RWPE1 (cell line): Measurements from ENCODE around the gene GBF1.

Experiments used
- CTCF ChIA-PET: fragments of 350-600 bp; sonication (Branson Sonifier 250); formaldehyde crosslinking; extraction: SDS; loops from one replicate; lab custom pipeline; 2021; lab: Yijun Ruan, JAX
- POLR2A ChIA-PET: fragments of 400-600 bp; formaldehyde crosslinking; extraction: SDS; loops from one replicate; lab custom pipeline; 2020; ENCODE audit warnings: antibody characterized with exemption; ENCODE audit not compliant: low non-redundant PET; lab: Yijun Ruan, JAX
- DNase-seq: peaks from one replicate; pipeline ENCODE4 v3.0.0; 2012; ENCODE audit warnings: low spot score
- H3K27ac ChIP-seq: fragments of 450-650 bp; 2 replicates; pipeline ENCODE4 v1.5.1; 2017
- TF ChIP-seq, protein P1 (sequence below): fragments of 450-650 bp; conservative IDR thresholded peaks from 2 replicates; pipeline ENCODE4 v1.5.1; 2017; ENCODE audit warnings: low read depth, mild to moderate bottlenecking

The GBF1 gene

DNA sequence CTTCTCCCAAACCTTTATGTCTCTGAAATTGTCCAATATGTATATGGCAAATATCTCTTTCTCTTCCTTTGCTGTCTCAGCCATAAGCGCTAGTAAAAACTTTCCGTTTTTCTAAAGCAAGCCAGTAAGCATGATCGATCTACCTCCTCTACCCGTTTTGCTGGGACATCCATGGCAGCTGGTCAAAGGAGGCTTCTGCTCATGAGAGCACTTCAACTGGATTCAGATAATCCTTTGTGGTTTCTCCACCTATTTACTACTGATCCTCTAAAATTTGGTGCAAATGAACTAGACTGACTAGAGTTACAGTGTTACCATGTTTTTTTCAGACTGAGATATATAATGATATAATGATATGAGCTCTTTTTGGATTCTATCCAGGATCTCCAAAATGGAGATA lies 42.7 kb downstream of the GBF1 start:
- ChIA-PET CTCF (no interaction called here), POLR2A (no interaction called here)
- TF ChIP-seq, protein P1, sequence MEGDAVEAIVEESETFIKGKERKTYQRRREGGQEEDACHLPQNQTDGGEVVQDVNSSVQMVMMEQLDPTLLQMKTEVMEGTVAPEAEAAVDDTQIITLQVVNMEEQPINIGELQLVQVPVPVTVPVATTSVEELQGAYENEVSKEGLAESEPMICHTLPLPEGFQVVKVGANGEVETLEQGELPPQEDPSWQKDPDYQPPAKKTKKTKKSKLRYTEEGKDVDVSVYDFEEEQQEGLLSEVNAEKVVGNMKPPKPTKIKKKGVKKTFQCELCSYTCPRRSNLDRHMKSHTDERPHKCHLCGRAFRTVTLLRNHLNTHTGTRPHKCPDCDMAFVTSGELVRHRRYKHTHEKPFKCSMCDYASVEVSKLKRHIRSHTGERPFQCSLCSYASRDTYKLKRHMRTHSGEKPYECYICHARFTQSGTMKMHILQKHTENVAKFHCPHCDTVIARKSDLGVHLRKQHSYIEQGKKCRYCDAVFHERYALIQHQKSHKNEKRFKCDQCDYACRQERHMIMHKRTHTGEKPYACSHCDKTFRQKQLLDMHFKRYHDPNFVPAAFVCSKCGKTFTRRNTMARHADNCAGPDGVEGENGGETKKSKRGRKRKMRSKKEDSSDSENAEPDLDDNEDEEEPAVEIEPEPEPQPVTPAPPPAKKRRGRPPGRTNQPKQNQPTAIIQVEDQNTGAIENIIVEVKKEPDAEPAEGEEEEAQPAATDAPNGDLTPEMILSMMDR, result no peak
- DNase-seq, result no peak
- no peak overlapping the region for H3K27ac ChIP-seq

DNA sequence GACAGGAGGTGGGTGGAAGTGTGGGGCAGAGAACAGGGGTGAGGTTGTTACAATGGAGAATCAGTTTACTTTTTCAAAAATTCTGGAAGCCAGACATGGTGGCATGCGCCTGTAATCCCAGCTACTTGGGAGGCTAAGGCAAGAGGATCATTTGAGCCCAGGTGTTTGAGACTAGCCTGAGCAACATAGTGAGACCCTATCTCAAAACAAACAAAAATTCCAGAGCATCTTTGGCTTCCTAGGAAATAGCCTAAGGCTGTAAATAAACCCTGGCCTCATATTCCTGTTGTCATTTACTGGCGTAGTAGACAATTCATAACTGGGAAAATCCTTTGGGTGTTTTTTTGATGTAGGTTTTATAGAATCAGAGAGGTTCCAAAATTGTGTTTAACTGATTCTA lies 44.0 kb downstream of the GBF1 start:
- DNase-seq, result no peak
- ChIA-PET POLR2A (interaction anchor here (0.5 kb wide), 1 partner anchor 1559 kb away, joined by 4 read pairs; no protein-coding TSS in a partner anchor), CTCF (no interaction called here)
- no peak overlapping the region for H3K27ac ChIP-seq
- TF ChIP-seq, protein P1, result no peak

DNA sequence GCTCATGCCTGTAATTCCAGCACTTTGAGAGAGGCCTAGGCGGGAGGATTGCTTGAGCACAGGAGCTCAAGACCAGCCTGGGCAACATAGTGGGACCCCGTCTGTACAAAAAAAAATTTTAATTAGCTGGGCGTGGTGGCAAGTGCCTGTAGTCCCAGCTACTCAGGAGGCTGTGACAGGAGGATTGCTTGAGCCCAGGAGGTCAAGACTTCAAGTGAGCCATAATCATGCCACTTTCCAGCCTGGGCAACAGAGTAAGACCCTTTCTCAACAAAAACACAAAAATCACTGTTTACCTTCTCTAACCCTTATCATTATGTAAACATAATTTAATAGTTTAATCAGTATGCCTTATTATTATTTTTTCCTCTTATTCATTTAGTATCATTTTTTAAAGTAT lies 44.5 kb downstream of the GBF1 start:
- ChIA-PET CTCF (no interaction called here), POLR2A (interaction anchor here (0.5 kb wide), 1 partner anchor 1559 kb away, joined by 4 read pairs; no protein-coding TSS in a partner anchor)
- DNase-seq, result no peak
- H3K27ac ChIP-seq, result no peak overlapping the region
- TF ChIP-seq, protein P1, result no peak

DNA sequence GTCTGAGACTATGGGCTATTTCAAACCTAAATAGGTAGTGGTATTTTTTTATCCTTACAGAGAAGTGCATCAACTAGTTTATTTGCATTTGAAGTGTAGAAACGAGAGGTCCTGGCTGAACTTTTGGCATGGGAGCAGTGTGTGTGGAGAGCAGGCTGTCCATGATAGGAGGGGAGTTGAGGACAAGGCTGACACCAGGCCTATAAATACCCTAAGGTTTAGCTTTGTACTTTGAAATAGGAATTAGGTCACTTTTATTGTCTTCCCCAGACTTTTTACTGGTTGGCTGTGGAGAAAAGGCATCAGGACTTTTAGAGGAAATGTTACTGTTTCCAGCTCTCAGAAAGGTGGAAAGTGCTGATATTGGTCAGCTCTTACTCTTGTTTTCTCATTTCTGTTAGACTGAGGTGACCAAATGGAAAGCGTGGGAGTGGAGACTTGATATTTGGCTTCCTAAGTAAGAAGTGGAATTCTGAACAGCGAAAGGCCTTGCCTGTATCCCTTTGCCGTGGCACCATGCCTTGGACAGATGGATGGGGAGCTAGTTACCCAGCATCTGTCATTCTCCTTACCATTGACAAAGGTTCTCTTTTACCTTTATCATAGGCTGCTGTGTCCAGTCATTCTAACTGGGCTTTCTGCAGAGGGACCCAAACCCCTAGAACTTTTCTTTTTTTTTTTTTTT lies 46.0 kb downstream of the GBF1 start:
- CTCF ChIA-PET, result interaction anchor here (0.6 to 1.0 kb wide), 2 partner anchors 13 to 16 kb away, joined by 3 to 5 read pairs; no protein-coding TSS in a partner anchor
- POLR2A ChIA-PET, result no interaction called here
- no peak overlapping the region for H3K27ac ChIP-seq
- TF ChIP-seq, protein P1, result no peak
- DNase-seq, result no peak

DNA sequence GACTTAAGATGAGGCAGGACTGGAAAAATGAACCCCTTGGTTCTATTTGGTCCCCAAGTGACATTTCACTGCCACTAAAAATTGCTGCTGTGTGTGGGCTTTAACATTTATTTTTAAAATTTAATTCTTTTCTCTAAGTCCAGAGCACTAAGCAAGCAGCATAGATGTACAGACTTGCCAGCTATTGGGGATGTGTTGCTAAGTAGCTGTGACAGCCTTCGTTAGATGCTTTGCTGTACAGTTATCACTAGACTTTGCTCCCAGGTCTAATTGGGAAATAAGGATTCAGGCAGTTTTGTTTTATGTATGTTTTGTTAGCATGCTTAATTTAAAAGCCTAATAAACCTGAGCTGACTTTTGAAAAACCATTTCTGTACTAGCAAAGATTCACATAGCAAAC lies 51.8 kb downstream of the GBF1 start:
- H3K27ac ChIP-seq, result no peak overlapping the region
- CTCF ChIA-PET, result interaction anchor here (0.6 to 1.3 kb wide), 3 partner anchors 42 to 70 kb away, joined by 3 read pairs; no protein-coding TSS in a partner anchor
- TF ChIP-seq, protein P1, result no peak
- POLR2A ChIA-PET, result interaction anchor here (0.9 kb wide), 1 partner anchor 11 kb away, joined by 3 read pairs; no protein-coding TSS in a partner anchor
- no peak for DNase-seq

DNA sequence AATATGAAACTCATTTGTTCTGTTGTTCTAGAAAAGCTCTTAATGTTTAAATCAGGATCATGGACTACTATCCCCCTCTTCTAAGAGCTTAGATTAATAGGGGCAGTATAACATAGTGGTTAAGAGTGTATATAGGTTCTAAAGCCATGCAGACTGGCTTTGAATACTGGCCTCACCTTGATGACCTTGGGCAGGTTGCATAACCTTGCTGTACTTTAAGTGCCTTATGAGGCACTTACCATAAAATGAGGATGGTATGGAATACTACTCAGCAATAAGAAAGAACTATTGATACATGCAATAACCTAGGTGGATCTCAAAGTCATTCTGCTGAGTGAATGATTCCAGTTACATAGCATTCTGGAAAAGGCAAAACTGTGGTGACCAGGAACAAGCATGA lies 53.6 kb downstream of the GBF1 start:
- POLR2A ChIA-PET, result no interaction called here
- CTCF ChIA-PET, result no interaction called here
- H3K27ac ChIP-seq, result no peak overlapping the region
- TF ChIP-seq, protein P1, result no peak
- DNase-seq, result no peak
